Mesendoderm (in vitro differentiated cells): ENCODE measurements around the gene CHAT.

Experiments
- DNase-seq: peaks from one replicate; pipeline ENCODE4 v3.0.0; 2013
- H2AK5ac ChIP-seq: 2 replicates; pipeline ENCODE4 v1.6.1; 2013; ENCODE audit warnings: low read length, inconsistent platforms
- H2BK120ac ChIP-seq: 2 replicates; pipeline ENCODE4 v1.6.1; 2013; ENCODE audit warnings: low read depth, mild to moderate bottlenecking, low read length, moderate library complexity, mixed read lengths
- H2BK15ac ChIP-seq: replicated peaks from 2 replicates; pipeline ENCODE4 v1.6.1; 2013; ENCODE audit warnings: low read depth, mild to moderate bottlenecking, moderate library complexity
- H2BK5ac ChIP-seq: 2 replicates; pipeline ENCODE4 v1.6.1; 2013; ENCODE audit warnings: low read length, inconsistent platforms
- H3K18ac ChIP-seq: 2 replicates; pipeline ENCODE4 v1.6.1; 2013; ENCODE audit warnings: mild to moderate bottlenecking, low read length, mixed read lengths
- H3K23ac ChIP-seq: one replicate; pipeline ENCODE4 v1.6.1; 2013; ENCODE audit warnings: low read length
- H3K27ac ChIP-seq: 2 replicates; pipeline ENCODE4 v1.5.1; 2013; ENCODE audit warnings: low read depth, mild to moderate bottlenecking, inconsistent platforms, low read length, moderate library complexity
- H3K27me3 ChIP-seq: 2 replicates; pipeline ENCODE4 v1.6.1; 2013; ENCODE audit warnings: low read length, control low read depth, mild to moderate bottlenecking, inconsistent platforms; ENCODE audit not compliant: insufficient read depth, poor library complexity
- H3K36me3 ChIP-seq: 2 replicates; pipeline ENCODE4 v1.6.1; 2013; ENCODE audit warnings: low read length, inconsistent platforms; ENCODE audit not compliant: control insufficient read depth, insufficient read depth
- H3K4ac ChIP-seq: one replicate; pipeline ENCODE4 v1.6.1; 2013; ENCODE audit warnings: low read depth, mild to moderate bottlenecking, low read length, moderate library complexity
- H3K4me1 ChIP-seq: 2 replicates; pipeline ENCODE4 v1.6.1; 2013; ENCODE audit warnings: low read depth, low read length, inconsistent platforms; ENCODE audit not compliant: control insufficient read depth
- H3K4me2 ChIP-seq: 2 replicates; pipeline ENCODE4 v1.6.1; 2013; ENCODE audit warnings: low read length
- H3K4me3 ChIP-seq: 2 replicates; pipeline ENCODE4 v1.5.1; 2013; ENCODE audit warnings: mild to moderate bottlenecking, low read length
- H3K56ac ChIP-seq: one replicate; pipeline ENCODE4 v1.6.1; 2013; ENCODE audit warnings: low read length
- H3K79me1 ChIP-seq: 2 replicates; pipeline ENCODE4 v1.6.1; 2013; ENCODE audit warnings: low read length, inconsistent platforms
- H3K79me2 ChIP-seq: 2 replicates; pipeline ENCODE4 v1.6.1; 2013; ENCODE audit warnings: mild to moderate bottlenecking, low read length; ENCODE audit not compliant: control insufficient read depth, insufficient read depth
- H3K9ac ChIP-seq: 2 replicates; pipeline ENCODE4 v1.6.1; 2013; ENCODE audit warnings: low read length, inconsistent platforms
- H4K5ac ChIP-seq: one replicate; pipeline ENCODE4 v1.6.1; 2013; ENCODE audit warnings: low read length
- H4K8ac ChIP-seq: one replicate; pipeline ENCODE4 v1.6.1; 2013; ENCODE audit warnings: low read depth, mild to moderate bottlenecking, control low read depth, low read length, moderate library complexity
- WGBS: extraction: QIAGEN DNeasy Blood & Tissue Kit; methylation state at CpG from one replicate; pipeline ENCODE4 v1.1.7; 2013; ENCODE audit warnings: low lambda C conversion rate, missing lambda C conversion rate; ENCODE audit not compliant: insufficient coverage; ENCODE audit errors: extremely low coverage; 5-methylcytosine and 5-hydroxymethylcytosine counted together

Gene CHAT

DNA sequence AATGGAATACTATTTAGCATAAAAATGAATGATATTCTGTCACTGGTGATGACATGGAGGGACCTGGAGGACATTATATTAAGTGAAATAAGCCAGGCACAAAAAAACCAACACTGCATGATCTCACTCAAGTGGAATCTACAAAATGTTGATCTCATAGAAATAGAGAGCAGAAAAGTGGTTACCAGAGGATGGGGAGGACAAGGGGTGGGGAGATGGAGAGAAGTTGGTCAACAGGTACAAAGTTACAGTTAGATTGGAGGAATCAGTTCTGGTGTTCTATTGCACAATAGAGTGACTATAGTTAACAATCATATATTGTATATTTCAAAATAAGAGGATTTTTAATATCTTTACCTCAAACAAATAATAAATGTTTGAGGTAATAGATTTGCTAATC lies 28.4 kb upstream of the CHAT start:
- Histone ChIP-seq H3K79me2 (no peaks in the 10 kb centered on the region), H4K8ac (no peak overlapping the region), H2BK5ac (no peak overlapping the region), H3K4me1 (no peaks in the 10 kb centered on the region), H3K4me3 (no peak overlapping the region), H3K27me3 (no peaks in the 10 kb centered on the region), H3K27ac (no peak overlapping the region), H3K23ac (no peak overlapping the region), H3K79me1 (no peaks in the 10 kb centered on the region), H3K36me3 (no peaks in the 10 kb centered on the region), H2AK5ac (no peak overlapping the region), H3K18ac (no peak overlapping the region), H3K9ac (no peak overlapping the region), H3K56ac (no peak overlapping the region), H3K4ac (no peak overlapping the region), H2BK120ac (no peak overlapping the region), H2BK15ac (no peak overlapping the region), H3K4me2 (no peak overlapping the region), H4K5ac (no peak overlapping the region)
- DNase-seq = peak; percentile 29

DNA sequence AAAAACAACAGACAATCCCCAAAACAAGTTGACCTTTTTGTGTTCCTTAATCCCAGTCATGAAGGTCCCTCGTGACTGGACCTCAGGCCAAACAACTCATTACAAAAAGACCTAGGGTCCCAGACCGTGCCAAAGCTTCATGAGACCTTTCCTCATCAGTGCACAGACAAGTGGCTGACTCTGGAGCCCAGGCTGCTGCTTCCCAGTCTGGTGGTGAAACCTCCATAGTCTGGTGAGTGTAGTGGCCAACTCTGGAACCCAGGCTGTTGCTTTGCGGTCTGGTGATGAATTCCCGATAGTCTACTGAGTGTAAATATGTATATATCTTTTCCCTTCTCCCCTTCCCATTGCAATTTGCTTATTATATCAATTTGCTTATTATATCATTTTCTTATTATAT lies 25.9 kb upstream of the CHAT start:
- H3K23ac ChIP-seq = no peak overlapping the region
- H3K4me2 ChIP-seq = no peak overlapping the region
- H3K79me1 ChIP-seq = no peaks in the 10 kb centered on the region
- H3K9ac ChIP-seq = no peak overlapping the region
- WGBS = no CpG with 5 or more reads among the region's 4 CpGs
- H2BK5ac ChIP-seq = no peak overlapping the region
- no peak for DNase-seq
- no peaks in the 10 kb centered on the region for H3K4me1 ChIP-seq
- no peaks in the 10 kb centered on the region for H3K27me3 ChIP-seq
- H2AK5ac ChIP-seq = no peak overlapping the region
- no peak overlapping the region for H3K27ac ChIP-seq
- no peak overlapping the region for H3K4me3 ChIP-seq
- no peak overlapping the region for H2BK120ac ChIP-seq
- H3K36me3 ChIP-seq = no peaks in the 10 kb centered on the region
- no peak overlapping the region for H3K56ac ChIP-seq
- no peaks in the 10 kb centered on the region for H3K79me2 ChIP-seq
- no peak overlapping the region for H2BK15ac ChIP-seq
- H4K5ac ChIP-seq = no peak overlapping the region
- no peak overlapping the region for H4K8ac ChIP-seq
- H3K18ac ChIP-seq = no peak overlapping the region
- no peak overlapping the region for H3K4ac ChIP-seq

DNA sequence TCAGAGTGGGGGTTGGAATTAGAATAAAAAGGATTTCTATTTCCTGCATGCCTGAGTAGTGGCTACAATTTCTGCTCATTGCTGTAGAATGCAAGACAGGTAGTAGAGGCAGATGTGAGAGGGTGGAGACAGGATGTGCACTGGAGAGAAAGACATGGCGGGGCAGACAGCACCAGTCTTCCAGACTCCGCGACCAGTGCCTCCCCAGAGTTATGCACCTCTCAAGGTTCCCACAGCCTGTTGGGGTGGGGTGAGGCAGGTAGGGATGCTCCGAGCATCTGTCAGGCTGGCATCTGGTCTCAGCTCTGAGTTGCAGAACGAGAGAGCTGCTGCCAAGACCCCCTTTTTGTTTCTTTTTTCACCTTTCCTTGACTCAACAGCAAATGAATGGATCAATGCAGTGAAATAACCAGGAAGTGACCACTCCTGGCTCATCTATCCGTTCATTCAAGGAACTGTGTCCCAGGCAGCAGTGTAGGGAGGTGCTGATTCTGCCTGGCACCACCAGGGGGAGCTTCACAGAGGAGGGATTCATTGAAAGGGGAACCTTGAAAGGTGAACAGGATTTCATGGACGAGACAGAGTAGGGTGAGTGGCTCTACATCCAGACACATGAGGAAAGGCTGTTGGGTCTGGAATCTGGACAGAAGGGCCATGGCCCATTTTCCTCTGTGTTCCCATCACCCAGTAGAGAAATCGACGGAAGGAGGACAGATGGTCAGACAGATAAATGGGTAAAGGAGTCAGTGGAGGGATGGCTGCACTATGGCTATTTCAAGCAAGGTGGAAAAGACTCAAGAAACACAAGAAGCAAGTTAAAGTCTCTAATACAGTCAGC lies 20.9 kb upstream of the CHAT start:
- H3K4ac ChIP-seq = no peak overlapping the region
- H3K79me2 ChIP-seq = no peaks in the 10 kb centered on the region
- H2BK120ac ChIP-seq = no peak overlapping the region
- WGBS = no CpG with 5 or more reads among the region's 9 CpGs
- peak; percentile 76 for DNase-seq
- no peaks in the 10 kb centered on the region for H3K36me3 ChIP-seq
- no peak overlapping the region for H3K9ac ChIP-seq
- no peak overlapping the region for H2AK5ac ChIP-seq
- no peak overlapping the region for H3K56ac ChIP-seq
- H3K27me3 ChIP-seq = no peaks in the 10 kb centered on the region
- no peaks in the 10 kb centered on the region for H3K4me1 ChIP-seq
- H2BK5ac ChIP-seq = no peak overlapping the region
- H3K23ac ChIP-seq = no peak overlapping the region
- no peak overlapping the region for H4K8ac ChIP-seq
- H3K79me1 ChIP-seq = no peaks in the 10 kb centered on the region
- H3K18ac ChIP-seq = no peak overlapping the region
- no peak overlapping the region for H4K5ac ChIP-seq
- no peak overlapping the region for H3K27ac ChIP-seq
- no peak overlapping the region for H2BK15ac ChIP-seq
- no peak overlapping the region for H3K4me2 ChIP-seq
- H3K4me3 ChIP-seq = no peak overlapping the region

DNA sequence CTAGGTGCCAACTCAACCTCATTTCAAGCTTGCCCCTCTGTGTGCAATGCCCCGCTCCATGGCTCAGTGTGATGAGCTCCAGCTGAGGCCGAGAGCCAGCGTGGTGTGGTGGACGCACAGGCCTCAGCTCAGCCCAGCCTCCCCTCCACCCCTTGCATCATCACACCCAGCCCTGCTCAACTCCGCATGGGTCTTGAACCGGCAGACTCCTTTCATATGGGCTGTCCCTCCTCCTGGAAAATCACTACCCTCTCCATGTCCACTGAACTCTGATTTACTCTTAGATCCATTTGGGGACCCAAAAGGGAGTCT lies 20.3 kb upstream of the CHAT start:
- Histone ChIP-seq H3K4ac (no peak overlapping the region), H2BK5ac (no peak overlapping the region), H3K4me3 (no peak overlapping the region), H2AK5ac (no peak overlapping the region), H3K79me1 (no peaks in the 10 kb centered on the region), H3K4me2 (no peak overlapping the region), H3K79me2 (no peaks in the 10 kb centered on the region), H3K27ac (no peak overlapping the region), H4K8ac (no peak overlapping the region), H3K18ac (no peak overlapping the region), H3K23ac (no peak overlapping the region), H3K36me3 (no peaks in the 10 kb centered on the region), H3K27me3 (no peaks in the 10 kb centered on the region), H4K5ac (no peak overlapping the region), H3K9ac (no peak overlapping the region), H3K56ac (no peak overlapping the region), H2BK15ac (no peak overlapping the region), H2BK120ac (no peak overlapping the region), H3K4me1 (no peaks in the 10 kb centered on the region)
- WGBS = no CpG with 5 or more reads among the region's 6 CpGs
- no peak for DNase-seq

DNA sequence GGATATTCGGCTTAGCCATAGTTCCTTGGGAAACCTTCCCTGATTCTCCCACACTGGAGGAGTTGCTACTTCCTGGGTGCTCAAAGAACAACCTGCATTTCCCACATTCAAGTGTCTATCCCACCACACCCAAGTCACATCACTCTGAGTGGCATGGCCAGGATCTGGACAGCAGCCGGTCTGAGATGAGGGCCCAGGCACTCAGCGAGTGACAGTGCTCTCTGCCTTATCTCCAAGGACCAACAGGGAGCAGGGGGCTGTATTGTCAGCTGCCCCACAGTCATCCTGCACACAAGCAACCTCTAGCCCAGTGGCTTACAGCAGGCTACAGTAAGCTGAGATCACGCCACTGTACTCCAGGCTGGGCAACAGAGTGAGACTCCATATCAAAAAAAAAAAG lies 19.8 kb upstream of the CHAT start:
- Histone ChIP-seq H2BK5ac (no peak overlapping the region), H3K36me3 (no peaks in the 10 kb centered on the region)
- WGBS = no CpG with 5 or more reads among the region's 4 CpGs

DNA sequence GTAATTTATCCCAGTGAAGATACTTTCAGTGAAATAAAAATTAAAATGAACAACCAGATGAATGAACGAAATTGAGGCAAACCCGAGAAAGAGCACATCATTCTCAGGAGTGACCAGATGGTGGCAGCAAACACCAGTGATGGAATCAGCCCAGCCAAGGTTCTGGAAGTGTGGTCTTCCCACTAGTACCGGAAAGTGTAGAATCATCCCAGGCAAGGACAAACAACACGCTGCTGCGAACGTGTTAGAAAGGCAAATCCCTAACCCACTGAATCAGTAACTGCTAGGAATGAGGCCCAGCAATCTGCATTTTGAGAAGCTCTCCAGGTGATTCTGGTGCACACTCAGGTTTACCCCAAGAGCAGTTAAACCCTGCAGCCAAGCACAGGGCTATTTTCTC lies 19.2 kb upstream of the CHAT start:
- Histone ChIP-seq H3K23ac (no peak overlapping the region), H3K27me3 (no peaks in the 10 kb centered on the region), H3K36me3 (no peaks in the 10 kb centered on the region), H3K4ac (no peak overlapping the region), H3K56ac (no peak overlapping the region), H3K4me3 (no peak overlapping the region), H2AK5ac (no peak overlapping the region), H3K4me1 (no peaks in the 10 kb centered on the region), H3K79me1 (no peaks in the 10 kb centered on the region), H4K5ac (no peak overlapping the region), H4K8ac (no peak overlapping the region), H2BK120ac (no peak overlapping the region), H2BK5ac (no peak overlapping the region), H3K27ac (no peak overlapping the region), H3K79me2 (no peaks in the 10 kb centered on the region), H3K18ac (no peak overlapping the region), H3K9ac (no peak overlapping the region), H2BK15ac (no peak overlapping the region), H3K4me2 (no peak overlapping the region)
- WGBS = no CpG with 5 or more reads among the region's 6 CpGs
- peak; percentile 72 for DNase-seq

More for the DNA sequence above, 19.8 kb upstream of the CHAT start:
- no peaks in the 10 kb centered on the region for H3K79me1 ChIP-seq
- DNase-seq = no peak
- H4K8ac ChIP-seq = no peak overlapping the region
- H3K4ac ChIP-seq = no peak overlapping the region
- no peak overlapping the region for H2BK120ac ChIP-seq
- no peak overlapping the region for H2BK15ac ChIP-seq
- no peak overlapping the region for H3K4me2 ChIP-seq
- H3K4me3 ChIP-seq = no peak overlapping the region
- H3K27ac ChIP-seq = no peak overlapping the region
- H4K5ac ChIP-seq = no peak overlapping the region
- no peak overlapping the region for H3K56ac ChIP-seq
- H3K18ac ChIP-seq = no peak overlapping the region
- no peak overlapping the region for H3K23ac ChIP-seq
- H3K4me1 ChIP-seq = no peaks in the 10 kb centered on the region
- H2AK5ac ChIP-seq = no peak overlapping the region
- no peaks in the 10 kb centered on the region for H3K27me3 ChIP-seq
- H3K79me2 ChIP-seq = no peaks in the 10 kb centered on the region
- H3K9ac ChIP-seq = no peak overlapping the region
